HG03135 (cell line): ENCODE data around the gene MC1R.
"Not testable (repeated sequence)": the region's sequence is repeated elsewhere in the genome, so short reads cannot be mapped to it uniquely, and the experiment has no call there.

ENCODE experiments used
- ATAC-seq: cut with Tn5 transposase; IDR thresholded peaks from one replicate; pipeline ENCODE4 v1.9.1; 2021; ENCODE audit warnings: mild to moderate bottlenecking, moderate library complexity; ENCODE audit not compliant: unreplicated experiment

MC1R gene

DNA sequence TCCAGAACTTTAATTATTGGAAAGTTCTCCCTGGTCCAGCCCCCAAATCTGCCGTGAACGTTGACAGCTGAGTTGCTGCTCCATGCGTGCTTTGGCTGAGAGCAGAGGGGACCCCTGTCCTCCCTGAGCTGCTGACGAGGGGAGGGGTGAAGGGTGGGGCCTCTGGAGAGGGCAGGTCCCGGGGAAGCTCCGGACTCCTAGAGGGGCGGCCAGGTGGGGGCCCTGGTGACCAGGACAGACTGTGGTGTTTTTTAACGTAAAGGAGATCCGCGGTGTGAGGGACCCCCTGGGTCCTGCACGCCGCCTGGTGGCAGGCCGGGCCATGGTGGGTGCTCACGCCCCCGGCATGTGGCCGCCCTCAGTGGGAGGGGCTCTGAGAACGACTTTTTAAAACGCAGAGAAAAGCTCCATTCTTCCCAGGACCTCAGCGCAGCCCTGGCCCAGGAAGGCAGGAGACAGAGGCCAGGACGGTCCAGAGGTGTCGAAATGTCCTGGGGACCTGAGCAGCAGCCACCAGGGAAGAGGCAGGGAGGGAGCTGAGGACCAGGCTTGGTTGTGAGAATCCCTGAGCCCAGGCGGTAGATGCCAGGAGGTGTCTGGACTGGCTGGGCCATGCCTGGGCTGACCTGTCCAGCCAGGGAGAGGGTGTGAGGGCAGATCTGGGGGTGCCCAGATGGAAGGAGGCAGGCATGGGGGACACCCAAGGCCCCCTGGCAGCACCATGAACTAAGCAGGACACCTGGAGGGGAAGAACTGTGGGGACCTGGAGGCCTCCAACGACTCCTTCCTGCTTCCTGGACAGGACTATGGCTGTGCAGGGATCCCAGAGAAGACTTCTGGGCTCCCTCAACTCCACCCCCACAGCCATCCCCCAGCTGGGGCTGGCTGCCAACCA, at the start of gene MC1R:
TSS of gene MC1R (plus strand) at position 410 of the 895 bp plus-strand sequence. CDS start at position 807, 397 bp downstream.
- ATAC-seq: no peak

- no peak for ATAC-seq
Observed at GRCh38 chr16:89869911-89870310, 48.8 kb upstream of the MC1R start.

GRCh38 chr16:89870440-89870839, 48.2 kb upstream of the MC1R start:
- no peak for ATAC-seq

DNA sequence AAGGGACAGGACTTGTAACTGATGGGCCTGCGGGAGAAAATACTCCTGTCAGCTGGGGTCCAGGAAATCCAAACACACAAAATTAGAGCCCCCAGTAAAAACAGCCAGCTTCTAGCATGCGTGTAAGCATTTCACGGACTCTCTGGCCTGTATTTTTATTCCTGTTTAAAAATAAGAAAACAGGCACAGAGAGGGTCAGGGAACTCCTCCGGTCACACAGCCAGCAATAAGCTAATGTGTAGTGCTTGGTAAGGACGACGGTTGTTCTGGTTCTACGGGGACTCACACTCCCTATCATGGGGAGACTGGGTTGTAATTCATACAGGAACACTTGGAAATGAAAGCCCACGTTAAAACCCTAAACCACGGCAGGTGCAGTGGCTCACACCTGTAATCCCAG, 46.8 kb upstream of the MC1R start:
- no peak for ATAC-seq

GRCh38 chr16:89873109-89873971, 45.3 kb upstream of the MC1R start, which contains the start of gene TCF25:
TCF25 (plus strand) TSS chr16:89873592; CDS start chr16:89873668, 76 bp downstream.
- ATAC-seq: peak; percentile 33

GRCh38 chr16:89873972-89874689, 44.5 kb upstream of the MC1R start:
- peak; percentile 68 for ATAC-seq

DNA sequence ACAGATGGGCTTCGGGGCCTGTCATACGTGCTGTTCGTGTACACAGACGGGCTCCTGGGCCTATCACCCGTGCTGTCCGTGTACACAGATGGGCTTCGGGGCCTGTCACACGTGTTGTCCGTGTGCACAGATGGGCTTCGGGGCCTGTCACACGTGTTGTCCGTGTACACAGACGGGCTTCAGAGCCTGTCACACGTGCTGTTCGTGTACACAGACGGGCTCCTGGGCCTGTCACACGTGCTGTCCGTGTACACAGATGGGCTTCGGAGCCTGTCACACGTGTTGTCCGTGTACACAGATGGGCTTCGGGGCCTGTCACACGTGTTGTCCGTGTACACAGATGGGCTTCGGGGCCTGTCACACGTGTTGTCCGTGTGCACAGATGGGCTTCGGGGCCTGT, 39.5 kb upstream of the MC1R start:
- not testable (repeated sequence) for ATAC-seq

DNA sequence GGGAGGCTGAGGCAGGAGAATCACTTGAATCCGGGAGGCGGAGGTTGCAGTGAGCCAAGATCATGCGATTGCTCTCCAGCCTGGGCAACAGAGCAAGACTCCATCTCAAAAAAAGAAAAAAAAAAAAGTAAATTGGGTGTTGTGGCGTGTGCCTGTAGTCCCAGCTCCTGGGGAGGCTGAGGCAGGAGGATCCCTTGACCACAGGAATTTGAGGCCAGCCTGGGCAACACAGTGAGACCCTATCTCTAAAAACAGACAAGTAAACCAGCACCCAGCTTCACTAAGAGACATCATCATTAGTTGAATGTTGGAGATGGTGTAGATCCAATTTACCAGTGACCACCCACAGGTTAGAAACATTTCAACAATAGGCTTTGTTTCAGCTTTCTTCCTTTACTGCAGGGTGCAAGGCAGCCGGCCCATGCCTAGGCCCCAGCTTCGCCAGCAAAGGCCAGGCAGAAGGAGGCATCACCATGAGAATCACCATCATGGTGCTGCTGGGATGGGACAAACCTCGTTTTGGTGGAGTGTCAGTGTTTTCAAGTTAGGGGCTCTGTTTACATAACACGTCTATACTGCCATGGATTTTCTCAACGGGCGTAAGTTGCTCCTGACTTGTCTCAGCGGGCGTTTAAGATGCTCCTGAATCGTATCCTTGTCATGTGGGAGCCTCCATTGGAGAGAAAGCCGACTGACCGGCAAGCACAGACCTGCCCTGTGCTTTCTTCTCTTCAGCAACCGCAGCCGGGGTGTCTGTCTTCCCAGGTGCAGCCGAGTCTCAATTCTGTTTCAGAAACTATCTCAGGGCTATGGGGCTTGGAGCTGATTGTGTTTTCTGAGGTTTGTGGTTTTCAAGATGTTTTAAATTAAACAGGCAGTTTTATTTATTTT, 37.9 kb upstream of the MC1R start:
- ATAC-seq: no peak

DNA sequence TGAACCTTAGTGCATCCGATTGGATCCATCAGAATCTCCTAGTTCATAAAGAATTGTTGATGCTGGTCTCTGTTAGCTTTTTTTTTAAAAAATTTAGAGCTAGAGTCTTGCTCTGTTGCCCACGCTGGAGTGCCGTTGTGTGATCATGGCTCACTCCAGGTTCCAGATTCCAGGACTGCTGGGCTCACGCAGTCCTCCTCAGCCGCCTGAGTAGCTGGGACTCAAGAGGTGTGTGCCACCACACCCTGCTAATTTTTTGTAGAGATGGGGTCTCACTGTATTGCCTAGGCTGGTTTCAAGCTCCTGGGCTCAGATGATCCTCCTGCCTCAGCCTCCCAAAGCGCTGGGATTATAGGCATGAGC, 37.3 kb upstream of the MC1R start:
- no peak for ATAC-seq

- ATAC-seq: no peak
Observed at GRCh38 chr16:89883346-89884040, 35.2 kb upstream of the MC1R start.

DNA sequence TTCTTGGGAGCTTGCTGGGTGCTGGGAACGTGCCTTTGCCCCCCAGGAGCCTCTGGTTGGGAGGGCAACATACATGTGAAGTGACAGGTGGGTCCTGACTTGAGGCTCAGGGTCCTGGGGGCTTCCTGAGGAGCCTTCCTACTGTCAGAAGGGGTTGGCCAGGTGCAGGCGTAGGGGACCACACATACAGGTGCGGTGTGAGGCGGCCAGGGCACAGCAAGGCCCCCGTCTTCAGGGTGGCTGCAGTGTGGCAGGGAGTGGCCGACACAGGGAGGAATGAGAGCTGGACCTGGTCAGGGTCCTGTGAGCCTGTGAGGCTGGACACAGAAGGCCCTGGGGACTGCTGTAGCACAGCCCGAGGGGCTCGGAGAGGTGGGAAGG, 34.6 kb upstream of the MC1R start:
- ATAC-seq: no peak

GRCh38 chr16:89887243-89887642, 31.4 kb upstream of the MC1R start:
- no peak for ATAC-seq

- ATAC-seq: no peak
Observed at GRCh38 chr16:89890200-89890599, 28.5 kb upstream of the MC1R start.

GRCh38 chr16:89890886-89891657, 27.6 kb upstream of the MC1R start:
- no peak for ATAC-seq

DNA sequence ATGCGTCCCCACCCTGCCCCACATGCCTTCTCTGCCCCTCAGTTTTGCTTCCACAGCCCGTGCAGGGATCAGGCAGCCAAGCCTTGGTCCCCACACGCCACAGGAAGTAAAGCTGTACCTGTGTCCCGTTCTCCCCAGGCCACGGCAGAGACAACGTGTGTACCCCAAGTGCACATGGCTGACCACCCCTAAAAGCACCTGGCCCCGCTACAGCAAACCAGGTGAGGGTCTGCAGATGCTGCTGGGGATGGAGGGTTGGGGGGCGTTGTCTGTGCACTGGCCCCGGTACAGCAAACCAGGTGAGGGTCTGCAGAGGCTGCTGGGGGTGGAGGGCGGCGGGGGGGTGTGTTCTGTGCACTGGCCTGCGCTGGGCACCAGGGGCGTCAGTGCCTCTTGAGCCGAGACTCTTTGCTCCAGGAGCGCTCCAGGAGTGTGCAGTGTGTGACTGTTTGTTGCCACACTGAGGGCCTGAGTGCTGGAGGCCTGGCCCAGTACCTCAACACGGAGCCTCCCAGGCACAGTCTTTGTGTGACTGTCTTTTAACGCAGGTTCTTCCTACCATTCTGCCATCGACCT, 26.5 kb upstream of the MC1R start:
- no peak for ATAC-seq

DNA sequence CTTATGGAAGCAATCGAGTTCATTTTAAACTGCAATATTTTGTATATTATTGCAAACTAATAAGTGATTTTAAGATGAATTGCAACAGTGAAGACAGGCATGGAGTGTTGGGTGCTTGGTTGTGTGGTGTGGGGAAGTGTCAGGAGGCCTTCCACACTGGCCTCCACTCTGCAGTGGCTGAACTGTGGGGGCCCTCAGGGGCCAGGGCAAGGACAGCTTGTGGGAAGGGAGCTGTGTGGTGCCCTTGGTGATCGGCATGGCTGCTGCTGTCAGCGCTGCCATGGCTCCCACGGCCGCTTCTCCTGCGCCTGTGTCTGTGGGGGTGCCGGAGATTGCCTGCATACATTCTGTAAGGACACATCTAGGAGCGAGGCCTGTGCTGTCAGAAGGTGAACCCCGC, 26.0 kb upstream of the MC1R start:
- ATAC-seq: no peak

GRCh38 chr16:89893642-89894548, 24.8 kb upstream of the MC1R start:
- no peak for ATAC-seq
